ENCODE results near the gene CCDC181.

CCDC181 gene

DNA sequence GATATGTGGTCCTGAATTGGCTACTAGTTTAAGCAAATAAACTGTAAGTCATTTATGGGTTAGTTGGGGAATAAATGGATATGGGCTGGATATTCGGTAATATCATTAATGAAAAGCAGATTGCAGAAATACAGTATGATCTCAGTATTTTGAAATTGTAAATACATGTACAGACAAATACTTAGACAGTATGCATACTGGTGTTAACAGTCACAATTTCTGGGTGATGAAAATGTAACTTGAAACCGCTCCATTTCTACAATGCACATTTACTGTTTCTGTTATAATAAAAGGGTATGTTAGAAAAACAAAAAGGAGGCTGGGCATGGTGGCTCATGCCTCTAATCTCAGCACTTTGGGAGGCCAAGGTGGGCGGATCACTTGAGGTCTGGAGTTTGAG lies 31.3 kb downstream of the CCDC181 start:
- DNase-seq: no peak

DNA sequence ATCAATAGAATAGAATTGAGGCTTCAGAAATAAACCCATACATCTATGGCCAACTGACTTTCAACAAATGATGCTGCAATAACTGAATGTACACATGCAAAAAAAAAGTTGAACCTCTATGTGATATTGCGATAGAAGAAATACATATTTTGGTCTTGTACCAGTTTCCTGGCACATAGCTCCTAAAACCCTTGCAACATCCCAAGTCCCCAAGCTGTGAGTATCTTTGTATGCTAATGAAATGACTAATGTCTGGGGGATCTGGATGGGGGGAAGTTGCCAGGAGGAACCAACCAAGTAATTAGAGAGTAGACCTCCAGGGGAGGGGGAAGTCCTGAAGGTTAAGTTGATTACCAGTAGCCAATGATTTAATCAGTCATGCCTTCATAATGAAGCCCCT lies 34.9 kb downstream of the CCDC181 start:
- DNase-seq: no peak

DNA sequence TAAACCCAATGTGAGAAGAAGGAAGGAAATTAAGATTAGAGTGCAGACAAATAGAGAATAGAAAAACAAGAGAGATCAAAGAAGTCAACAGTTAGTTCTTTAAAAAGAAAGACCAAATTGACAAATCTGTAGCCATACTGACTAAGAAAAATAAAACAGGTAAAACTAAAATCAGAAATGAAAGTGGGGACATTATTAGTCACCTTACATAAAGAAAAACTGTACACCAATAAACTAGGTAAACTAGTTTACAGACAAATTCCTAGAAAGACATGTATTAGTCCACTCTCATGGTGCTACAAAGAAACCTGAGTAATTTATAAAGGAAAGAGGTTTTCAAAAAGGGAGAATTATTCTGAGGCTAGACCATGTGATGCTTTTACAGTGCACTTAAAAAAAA lies 37.0 kb downstream of the CCDC181 start:
- no peak for DNase-seq

DNA sequence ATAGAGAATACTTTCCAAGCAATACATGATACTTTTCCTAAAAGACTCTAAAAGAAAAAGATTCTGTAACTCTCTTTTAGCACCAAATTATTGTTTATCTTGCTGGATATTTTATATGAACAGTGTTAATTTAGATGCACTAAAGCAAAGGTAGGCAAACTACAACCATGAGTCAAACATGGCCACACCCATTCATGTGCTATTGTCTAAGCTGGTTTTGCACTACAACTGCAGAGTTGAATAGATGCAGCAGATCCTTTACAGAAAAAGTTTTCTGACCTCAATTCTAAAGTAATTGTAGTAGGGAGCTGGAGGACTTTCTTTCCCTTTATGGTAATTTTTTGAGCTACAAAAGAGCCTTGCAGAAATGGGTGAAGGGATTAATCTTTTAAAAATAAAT lies 39.9 kb downstream of the CCDC181 start:
- no peak for DNase-seq

DNA sequence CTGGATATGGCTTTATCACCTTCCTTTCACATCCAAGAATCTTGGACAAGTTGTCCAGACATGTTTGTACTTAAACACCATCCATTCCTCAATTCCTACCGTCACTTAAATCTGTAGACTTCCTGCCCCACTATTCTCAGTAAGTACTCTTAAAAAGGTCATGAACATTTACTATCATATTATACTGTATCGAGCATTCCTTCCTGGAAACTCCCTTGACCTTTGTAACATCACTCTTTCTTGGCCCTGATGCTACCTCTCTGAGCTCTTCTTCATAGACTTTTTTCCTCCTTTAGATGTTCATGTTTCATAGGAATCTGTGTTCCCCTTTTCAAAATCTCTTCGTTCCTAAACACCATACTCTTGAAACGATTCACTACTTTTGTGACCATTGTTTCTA lies 43.8 kb downstream of the CCDC181 start:
- DNase-seq: no peak

DNA sequence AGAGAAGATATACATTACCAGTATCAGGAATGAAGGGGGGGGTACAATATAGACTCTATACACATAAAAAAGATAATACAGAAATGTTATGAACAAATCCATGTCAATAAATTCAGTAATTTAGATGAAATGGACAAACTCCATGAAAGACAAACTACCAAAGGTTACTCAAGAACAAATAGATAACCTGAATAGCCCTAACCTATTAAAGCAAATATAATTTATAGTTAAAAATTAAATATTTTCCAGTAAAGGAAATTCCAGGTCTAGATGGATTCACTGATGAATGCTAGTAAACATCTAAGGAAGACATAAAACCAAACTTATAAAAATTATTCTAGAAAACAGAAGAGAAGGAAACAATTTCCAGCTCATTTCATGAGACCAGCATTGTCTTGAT lies 46.1 kb downstream of the CCDC181 start:
- DNase-seq: no peak

DNA sequence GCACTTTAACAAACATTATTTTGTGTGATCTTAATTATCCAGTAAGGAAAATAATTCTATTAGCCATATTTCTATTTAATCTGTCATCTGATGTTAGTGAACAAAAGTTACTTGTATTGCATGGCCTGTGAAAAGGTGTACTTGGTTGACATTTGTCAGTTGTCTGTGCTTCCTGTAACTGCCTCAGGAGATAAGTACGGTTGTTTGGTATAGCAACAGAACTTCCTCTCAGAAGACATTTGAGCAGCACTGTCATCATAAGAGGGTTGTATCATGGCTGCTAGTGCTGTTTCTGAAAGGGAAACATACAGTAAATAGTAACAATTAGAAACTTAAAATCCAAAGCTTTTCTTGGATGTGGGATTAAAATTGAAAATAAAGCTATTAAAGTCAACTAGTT lies 55.9 kb downstream of the CCDC181 start:
- DNase-seq: no peak

DNA sequence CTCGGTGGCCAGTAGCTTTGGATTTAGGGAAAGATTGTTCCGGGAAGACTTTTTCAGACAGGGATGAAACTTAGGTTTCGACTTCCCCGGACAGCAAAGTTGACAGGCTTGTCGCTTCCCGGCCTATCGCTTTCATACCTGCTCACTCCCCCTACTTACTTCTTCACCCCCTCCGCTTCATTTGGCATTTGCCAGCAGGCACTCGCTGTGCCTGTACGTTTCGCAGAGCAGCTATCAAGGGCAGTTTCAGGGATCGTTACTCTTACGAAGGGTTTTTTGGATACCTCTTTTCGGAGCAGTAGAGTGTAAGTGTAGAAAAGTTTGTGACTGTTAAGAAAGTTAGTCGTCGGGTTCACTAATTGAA lies 58.9 kb downstream of the CCDC181 start:
- DNase-seq: no peak

DNA sequence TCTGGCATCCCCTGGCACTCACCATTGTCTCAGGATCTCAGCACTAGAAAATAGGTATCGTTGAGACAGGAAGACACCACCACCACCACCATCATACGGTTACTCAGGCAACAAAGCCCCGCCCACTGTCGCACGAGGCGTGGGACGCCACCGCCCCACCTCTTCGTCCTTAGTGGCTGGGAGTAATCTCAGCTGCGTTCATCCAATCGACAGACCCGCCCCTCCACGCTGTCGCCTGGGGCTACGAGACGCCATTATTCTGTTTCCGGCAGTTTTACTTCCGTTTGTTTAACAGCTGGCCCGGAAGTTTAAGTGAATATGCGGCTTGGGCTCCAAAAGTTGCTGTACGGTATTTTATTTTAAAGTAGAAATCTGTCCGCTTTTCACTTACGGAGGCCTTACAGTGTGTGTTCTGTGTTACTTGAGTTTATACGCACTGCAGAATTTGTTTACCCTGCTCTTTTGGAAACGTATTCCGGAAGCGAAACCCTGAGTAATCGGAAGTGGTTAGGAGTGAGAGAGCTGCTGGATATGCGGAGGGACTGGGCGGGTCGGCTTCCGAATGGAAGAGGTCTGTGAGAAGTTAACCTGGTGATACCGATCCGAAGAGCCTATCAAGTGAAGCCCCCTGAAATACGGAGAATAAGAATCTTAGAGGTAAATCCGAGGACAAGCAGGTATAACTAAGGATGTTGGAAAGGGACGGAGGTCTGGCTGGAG lies 59.4 kb downstream of the CCDC181 start, which contains the start of the genes BLZF1 and NME7:
Gene BLZF1 (plus strand): TSS at position 510 of the 720 bp plus-strand sequence. CDS start 1,328 bp downstream, outside the sequence.
Gene NME7 (minus strand): TSS at position 112 of the 720 bp plus-strand sequence. CDS start 87 bp downstream, at position 25.
- DNase-seq: peak; percentile 93 to 97

DNA sequence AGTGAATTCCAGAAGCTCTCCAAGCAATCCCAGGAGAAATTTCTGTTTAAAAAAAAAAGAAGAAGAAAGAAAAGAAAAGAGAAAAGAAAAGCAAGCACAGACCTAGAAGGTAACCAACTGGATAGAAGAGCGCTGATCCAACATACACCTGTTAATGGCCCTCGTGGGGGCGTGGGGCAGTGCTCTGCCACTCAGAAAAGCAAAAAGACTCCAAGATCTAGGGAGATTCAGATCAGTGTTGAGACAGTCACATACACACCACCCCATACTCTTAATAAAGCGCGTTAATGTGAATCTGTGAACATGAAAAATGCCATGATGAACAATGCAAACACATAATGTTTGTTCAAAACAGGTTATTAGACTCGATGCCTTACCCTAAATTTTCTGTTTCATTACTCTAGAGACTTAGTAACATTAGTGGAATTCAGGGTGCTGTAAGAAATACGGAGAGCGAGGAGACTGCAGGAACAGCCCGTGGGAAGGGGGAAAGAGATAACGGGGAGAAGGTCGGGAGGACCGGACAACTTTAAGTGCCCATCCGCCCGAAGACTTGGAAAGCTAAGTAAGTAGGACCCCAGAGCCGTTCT lies 60.1 kb downstream of the CCDC181 start:
- DNase-seq: no peak

DNA sequence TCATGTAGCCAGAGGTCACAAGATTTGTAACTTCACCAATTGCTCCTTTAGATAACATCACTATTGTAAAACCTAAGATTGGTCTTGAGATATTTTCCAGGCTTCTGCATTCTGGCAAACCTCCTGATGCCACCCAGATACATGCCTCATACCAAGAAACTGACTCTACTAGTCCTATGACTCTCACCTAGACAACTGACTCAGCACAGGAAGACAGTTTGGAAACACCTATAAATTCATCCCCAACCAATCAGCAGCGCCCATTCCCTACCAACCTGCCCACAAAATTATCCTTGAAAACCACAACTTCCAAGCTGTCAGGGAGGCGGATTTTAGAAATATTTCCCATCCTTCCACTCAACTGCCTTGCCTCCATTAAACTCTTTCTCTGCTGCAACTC lies 62.3 kb downstream of the CCDC181 start:
- DNase-seq: no peak

DNA sequence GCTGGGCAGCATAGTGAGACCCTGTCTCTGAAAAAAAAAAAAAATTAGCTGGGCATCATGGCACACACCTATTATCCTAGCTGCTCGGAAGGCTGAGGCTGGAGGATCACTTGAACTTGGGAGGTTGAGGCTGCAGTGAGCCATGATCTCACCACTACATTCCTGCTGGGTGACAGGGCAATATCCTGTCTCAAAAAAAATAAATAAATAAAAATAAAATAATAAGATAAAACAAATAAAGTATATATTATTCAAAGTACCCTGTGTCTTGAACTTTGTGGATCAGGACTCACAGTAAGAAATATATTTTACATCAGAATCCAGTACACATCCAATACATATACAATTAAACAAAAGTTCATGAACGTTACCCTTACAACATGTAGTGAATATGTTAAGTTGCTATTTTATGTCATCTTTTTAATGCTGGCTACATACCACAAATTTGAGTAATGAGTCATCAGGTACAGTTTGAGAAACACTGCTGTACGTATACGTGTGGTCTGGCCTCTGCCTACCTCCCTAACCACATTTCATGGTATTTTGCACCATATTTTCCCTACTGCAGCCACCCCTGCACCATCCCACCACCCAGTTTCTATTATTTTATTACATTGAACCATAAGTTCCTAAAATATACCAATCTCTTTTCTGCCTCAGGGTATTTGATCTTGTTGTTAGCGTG lies 64.1 kb downstream of the CCDC181 start:
- no peak for DNase-seq

DNA sequence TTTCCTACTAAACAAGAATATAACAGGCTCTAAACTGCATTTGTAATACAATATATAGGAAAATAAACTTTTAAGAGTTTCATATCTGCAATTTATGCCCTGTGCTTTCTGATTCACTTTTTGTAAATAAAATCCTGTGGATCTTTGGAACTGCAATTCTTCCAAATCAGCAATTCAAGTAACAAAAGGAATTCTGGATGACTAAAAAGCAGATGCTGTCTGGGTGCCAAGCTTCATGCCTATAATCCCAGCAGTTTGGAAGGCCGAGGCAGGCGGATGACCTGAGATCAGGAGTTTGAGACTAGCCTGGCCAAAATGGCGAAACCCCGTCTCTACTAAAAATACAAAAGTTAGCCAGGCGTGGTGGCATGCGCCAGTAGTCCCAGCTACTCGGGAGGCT lies 66.0 kb downstream of the CCDC181 start:
- DNase-seq: no peak

DNA sequence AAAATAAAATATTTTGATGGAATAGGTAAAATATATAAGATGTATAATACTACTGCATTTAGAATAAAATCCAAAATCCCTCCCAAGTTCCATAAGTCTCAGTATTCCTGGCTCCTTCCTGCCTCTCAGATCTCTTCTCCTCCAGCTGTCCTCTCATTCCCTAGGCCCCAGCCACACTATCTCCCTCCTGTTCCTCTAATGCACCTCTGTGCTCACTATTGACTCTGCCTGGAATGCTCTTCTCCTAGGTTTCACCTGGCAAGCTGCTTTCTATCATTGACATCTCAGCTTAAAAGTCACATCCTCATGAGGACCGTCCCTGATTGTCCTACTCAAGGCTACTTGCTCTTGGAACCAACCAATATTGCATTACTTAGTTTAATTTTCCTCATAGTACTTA lies 66.9 kb downstream of the CCDC181 start:
- DNase-seq: no peak

DNA sequence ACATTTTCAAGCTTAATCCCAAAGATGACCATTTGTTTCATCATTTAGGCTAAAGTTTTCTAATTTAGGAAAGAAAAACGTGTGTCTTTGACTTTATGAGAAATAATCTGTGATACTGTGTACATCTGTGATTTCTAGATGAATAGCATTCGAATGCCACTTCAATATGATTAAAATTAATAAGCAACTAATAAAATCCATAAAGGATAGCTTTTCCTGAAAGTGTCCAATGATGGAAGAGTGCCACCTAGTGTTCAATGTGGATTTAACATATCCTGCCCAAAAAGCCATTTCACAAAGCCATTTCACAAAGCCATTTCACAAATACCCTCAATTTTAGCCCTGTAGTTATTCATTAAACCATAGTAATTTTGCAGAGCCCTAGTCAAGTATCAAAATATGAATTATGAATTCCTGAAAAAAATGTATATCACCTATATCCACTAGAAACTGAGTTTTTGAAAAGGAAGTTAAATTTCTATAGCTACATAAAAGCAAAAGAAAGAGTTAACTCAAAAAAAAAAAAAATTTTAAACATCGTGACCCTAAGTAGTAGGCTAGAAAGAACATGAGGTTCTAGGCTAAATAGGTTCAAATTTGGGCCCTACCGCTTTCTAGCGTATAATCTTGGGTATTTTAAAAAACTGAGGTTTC lies 78.8 kb downstream of the CCDC181 start:
- DNase-seq: no peak

DNA sequence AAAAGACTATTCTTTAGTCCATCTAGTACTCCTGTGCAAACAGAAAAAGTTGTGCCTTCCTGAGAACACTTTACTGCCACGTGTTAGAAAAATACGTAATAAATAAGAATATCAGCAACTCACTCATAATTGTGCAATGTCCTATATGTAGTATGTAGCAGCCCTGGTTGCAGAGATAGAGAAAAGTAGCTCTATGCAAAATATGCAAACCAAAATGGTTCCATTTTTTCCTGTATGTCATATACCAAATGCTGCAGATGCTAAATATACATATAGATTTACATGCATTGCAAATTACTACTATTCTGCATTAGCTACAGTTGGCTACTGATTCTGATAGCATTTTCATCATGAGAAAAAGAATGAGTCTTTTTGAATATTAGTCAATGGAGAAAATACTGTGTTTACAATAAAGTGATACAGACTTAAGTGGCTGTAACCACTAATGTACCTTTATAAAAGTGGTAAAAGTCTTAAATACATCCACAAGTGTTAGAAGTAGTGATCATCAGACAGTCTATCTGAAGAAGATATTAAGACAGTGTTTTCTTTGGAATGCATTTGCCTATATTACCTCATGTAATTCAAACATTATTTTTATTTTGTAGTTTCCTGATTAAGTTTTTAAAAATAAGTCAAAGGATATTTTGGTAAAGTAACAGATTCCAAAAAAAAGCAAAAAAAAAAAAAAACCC lies 79.4 kb downstream of the CCDC181 start:
- DNase-seq: no peak

DNA sequence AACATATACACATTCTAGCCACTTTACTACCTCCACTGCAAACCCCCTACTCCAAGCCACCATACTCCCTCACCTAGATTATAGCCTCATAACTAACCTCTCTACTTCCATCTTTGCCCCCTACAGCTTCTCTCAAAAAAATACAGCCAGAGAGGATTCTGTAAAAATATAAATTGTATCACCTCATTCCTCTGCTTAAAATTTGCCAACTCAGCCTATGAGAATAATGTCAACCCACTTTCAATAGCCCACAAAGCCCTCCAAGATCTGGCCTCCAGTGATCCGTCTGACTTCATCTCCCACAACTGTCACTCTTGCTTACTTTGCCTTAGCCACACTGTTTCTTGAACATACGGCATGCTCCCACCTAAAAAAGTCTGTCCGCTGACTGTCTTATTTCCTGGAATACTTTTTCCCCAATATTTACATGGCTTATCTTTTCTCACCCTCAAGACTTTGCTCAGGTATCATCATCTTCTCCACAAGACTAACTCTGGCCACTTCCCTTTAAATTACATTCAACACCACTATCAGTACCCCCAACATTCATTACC lies 81.2 kb downstream of the CCDC181 start:
- DNase-seq: no peak

DNA sequence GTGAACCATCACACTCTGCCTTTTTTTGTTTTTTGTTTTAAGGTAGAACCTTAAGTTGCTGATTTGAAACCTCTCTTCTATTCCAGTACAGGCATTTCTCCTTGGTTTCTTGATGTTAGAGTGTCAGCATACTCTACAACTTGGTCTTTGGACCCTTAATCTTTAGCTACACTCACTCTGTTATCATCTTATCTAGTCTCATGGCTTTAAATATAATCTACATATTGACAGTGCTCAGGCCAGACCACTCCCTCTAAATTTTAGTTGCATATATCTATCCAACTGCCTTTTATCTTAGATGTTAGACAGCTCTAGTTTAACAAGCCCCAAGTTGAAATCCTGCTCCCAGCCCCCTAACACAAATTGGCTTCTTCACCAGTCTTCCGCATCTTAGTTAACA lies 81.8 kb downstream of the CCDC181 start:
- DNase-seq: no peak
